Lower lobe of right lung (tissue), 2 donors: ENCODE data around the gene NR6A1. TPM values are rescaled to one million over a fixed set of nuclear protein-coding genes. Genes with fewer than 3 reads are reported as not detected.

ENCODE experiments used
- ATAC-seq, 2 donors: fragments of 200-7000 bp; cut with Tn5 transposase; one replicate each; pipeline ENCODE4 v1.9.1; 2020 to 2022; ENCODE audit warnings: mild to moderate bottlenecking in 2 of 2, moderate library complexity in 2 of 2
- DNase-seq: peaks from one replicate; pipeline ENCODE4 v3.0.0-alpha.2; 2020
- H3K27ac ChIP-seq: fragments of 200-600 bp; one replicate; pipeline ENCODE4 v1.8.0; 2022
- H3K27me3 ChIP-seq: fragments of 200-600 bp; one replicate; pipeline ENCODE4 v1.8.0; 2022; ENCODE audit warnings: low read depth
- H3K36me3 ChIP-seq: fragments of 200-600 bp; one replicate; pipeline ENCODE4 v1.8.0; 2022; ENCODE audit warnings: mild to moderate bottlenecking
- H3K4me1 ChIP-seq: fragments of 200-600 bp; one replicate; pipeline ENCODE4 v1.8.0; 2022
- H3K4me3 ChIP-seq: fragments of 200-600 bp; one replicate; pipeline ENCODE4 v1.8.0; 2022; ENCODE audit warnings: mild to moderate bottlenecking
- H3K9me3 ChIP-seq: fragments of 200-600 bp; one replicate; pipeline ENCODE4 v1.8.0; 2022
- CTCF ChIP-seq: fragments of 200-600 bp; IDR thresholded peaks from one replicate; pipeline ENCODE4 v1.8.0; 2022; ENCODE audit warnings: antibody characterized with exemption, mild to moderate bottlenecking
- intact Hi-C: fragments of 100-400 bp; cut with DNase I; formaldehyde crosslinking; loops from one replicate; pipeline ENCODE4 v1.11.0; 2022
- total RNA-seq: library from RNA; stranded (reverse); fragmentation: NEBNext Ultra II Directional; extraction: Animal tissue kit (Norgen Biotek cat#: 25700); gene quantifications from one replicate; pipeline ENCODE4 v1.2.1, GENCODE V29; 2021
- donor health status: DM: no; HTN: yes; CAD: no; lungs with severe emphysema.

Gene NR6A1
- total RNA-seq, 1 donor from 2014 or later, result 4.5 TPM

GRCh38 chr9:124479371-124479770, 291.7 kb downstream of the NR6A1 start:
- no peak for TF ChIP-seq CTCF

GRCh38 chr9:124478354-124478753, 292.8 kb downstream of the NR6A1 start:
- intact Hi-C loops, result no loop called here
- Histone ChIP-seq H3K4me3 (no peak overlapping the region), H3K27ac (no peak overlapping the region), H3K27me3 (peaks cover 64% of the 10 kb centered on the region), H3K36me3 (no peaks in the 10 kb centered on the region), H3K9me3 (no peaks in the 10 kb centered on the region), H3K4me1 (no peaks in the 10 kb centered on the region)
- no peak for ATAC-seq
- no peak for DNase-seq
- no peak for TF ChIP-seq CTCF

More at GRCh38 chr9:124479371-124479770, 291.7 kb downstream of the NR6A1 start:
- H3K4me1 ChIP-seq, result no peaks in the 10 kb centered on the region
- no peaks in the 10 kb centered on the region for H3K36me3 ChIP-seq
- H3K9me3 ChIP-seq, result no peaks in the 10 kb centered on the region
- no peak for DNase-seq
- H3K4me3 ChIP-seq, result no peak overlapping the region
- intact Hi-C loops, result no loop called here
- H3K27ac ChIP-seq, result no peak overlapping the region
- ATAC-seq, result no peak
- peaks cover 68% of the 10 kb centered on the region for H3K27me3 ChIP-seq

GRCh38 chr9:124477648-124478285, 293.3 kb downstream of the NR6A1 start:
- Histone ChIP-seq H3K27ac (no peak overlapping the region), H3K9me3 (no peaks in the 10 kb centered on the region), H3K4me1 (no peaks in the 10 kb centered on the region), H3K27me3 (peaks cover 64% of the 10 kb centered on the region), H3K36me3 (no peaks in the 10 kb centered on the region), H3K4me3 (no peak overlapping the region)
- no peak for TF ChIP-seq CTCF
- no peak for DNase-seq
- no peak for ATAC-seq
- intact Hi-C loops, result no loop called here

DNA sequence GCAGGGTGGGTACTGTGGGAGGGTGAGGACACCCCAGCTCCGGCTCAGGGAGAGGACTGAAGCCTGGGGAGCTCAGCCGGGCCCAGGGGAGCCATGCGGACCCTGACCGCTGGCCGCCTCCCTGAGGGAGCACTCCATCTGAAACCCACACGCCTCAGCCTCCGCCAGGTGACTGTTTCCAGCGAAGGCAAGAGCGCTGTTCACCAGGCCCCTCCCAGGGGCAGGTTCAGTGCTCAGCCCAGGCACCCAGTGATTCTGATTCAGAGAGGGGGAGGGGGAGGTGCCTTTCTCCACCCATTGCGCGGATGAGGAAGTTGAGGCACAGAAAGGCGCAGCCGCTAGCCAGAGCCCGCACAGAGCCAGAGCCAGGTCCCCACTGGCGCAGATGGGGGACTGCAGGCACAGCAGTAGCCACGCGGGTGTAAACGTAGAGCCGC, 293.9 kb downstream of the NR6A1 start:
- Histone ChIP-seq H3K27ac (no peak overlapping the region), H3K4me1 (no peaks in the 10 kb centered on the region), H3K4me3 (no peak overlapping the region), H3K27me3 (peaks cover 63% of the 10 kb centered on the region), H3K36me3 (no peaks in the 10 kb centered on the region), H3K9me3 (no peaks in the 10 kb centered on the region)
- ATAC-seq (no peak), DNase-seq (no peak)
- intact Hi-C loops, result no loop called here
- no peak for TF ChIP-seq CTCF

GRCh38 chr9:124475868-124476690, 295.0 kb downstream of the NR6A1 start:
- Histone ChIP-seq H3K9me3 (no peaks in the 10 kb centered on the region), H3K27me3 (peaks cover 66% of the 10 kb centered on the region), H3K4me3 (no peak overlapping the region), H3K4me1 (no peaks in the 10 kb centered on the region), H3K36me3 (no peaks in the 10 kb centered on the region), H3K27ac (no peak overlapping the region)
- DNase-seq (no peak), ATAC-seq (no peak)
- TF ChIP-seq CTCF, result no peak
- intact Hi-C loops, result no loop called here
